Kidney epithelial cell (primary cell): ENCODE results near the gene RTP2. TPM values are rescaled to one million over a fixed set of nuclear protein-coding genes. Genes with fewer than 3 reads are reported as not detected.

Experiments
- DNase-seq: peaks from one replicate; pipeline ENCODE4 v3.0.0-alpha.2; 2010; ENCODE audit warnings: low read depth
- H3K27me3 ChIP-seq: 2 replicates; pipeline ENCODE4 v1.6.0; 2011; ENCODE audit warnings: low read length; ENCODE audit not compliant: control insufficient read depth, insufficient read depth
- H3K36me3 ChIP-seq: 2 replicates; pipeline ENCODE4 v1.5.1; 2011; ENCODE audit warnings: low read length; ENCODE audit not compliant: control insufficient read depth, insufficient read depth
- H3K4me3 ChIP-seq: 2 replicates; pipeline ENCODE4 v1.5.1; 2011; ENCODE audit warnings: low read depth, mild to moderate bottlenecking, control low read depth, low read length
- CTCF ChIP-seq: IDR thresholded peaks from 2 replicates; pipeline ENCODE4 v1.5.1; 2011; ENCODE audit warnings: mild to moderate bottlenecking, moderate library complexity, low read length, control low read depth, inconsistent platforms; ENCODE audit not compliant: insufficient read depth, poor library complexity, severe bottlenecking
- total RNA-seq: library from RNA; depleted of rRNA; stranded (reverse); fragments of >200 nt; gene quantifications from 2 replicates; pipeline ENCODE4 v1.2.3, GENCODE V29; 2015

RTP2 gene
- total RNA-seq, 1 donor from 2014 or later = not detected

- no peak for TF ChIP-seq CTCF
- Histone ChIP-seq H3K36me3 (no peaks in the 10 kb centered on the region), H3K27me3 (peaks cover 3% of the 10 kb centered on the region), H3K4me3 (no peak overlapping the region)
- DNase-seq = no peak
These were observed 36.5 kb downstream of the RTP2 start for GRCh38 chr3:187665764-187666402.

- TF ChIP-seq CTCF = no peak
- Histone ChIP-seq H3K4me3 (no peak overlapping the region), H3K27me3 (peaks cover under 1% of the 10 kb centered on the region), H3K36me3 (no peaks in the 10 kb centered on the region)
- no peak for DNase-seq
These were observed 37.3 kb downstream of the RTP2 start for GRCh38 chr3:187665010-187665409.

DNA sequence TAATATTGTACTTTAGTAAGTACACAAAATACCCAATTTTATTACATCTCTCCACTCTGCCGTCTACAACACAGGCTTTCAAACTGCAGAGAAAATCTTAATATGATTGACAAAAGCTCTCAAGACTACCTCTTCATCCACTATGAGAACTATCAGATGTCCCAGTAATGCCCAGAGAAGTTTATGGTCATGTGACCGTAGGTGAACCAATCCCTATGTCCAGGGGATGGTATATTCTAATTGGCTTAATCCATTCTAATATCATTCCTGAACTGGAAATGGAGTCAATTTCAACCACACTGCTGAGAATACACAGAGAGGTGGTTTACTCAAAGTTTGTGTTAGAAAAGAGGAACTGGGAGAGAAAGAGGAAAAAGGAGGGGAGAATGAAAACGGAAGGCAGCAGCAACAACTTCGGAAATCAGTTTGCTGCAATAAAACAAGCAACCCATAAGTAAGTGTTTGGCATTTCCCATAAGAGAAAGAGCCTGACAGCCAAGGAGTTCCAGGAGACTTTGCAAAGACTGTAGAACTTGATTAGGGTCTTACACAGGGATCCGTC, 39.4 kb downstream of the RTP2 start:
- TF ChIP-seq CTCF = no peak
- Histone ChIP-seq H3K36me3 (no peaks in the 10 kb centered on the region), H3K27me3 (no peaks in the 10 kb centered on the region), H3K4me3 (no peak overlapping the region)
- no peak for DNase-seq

DNA sequence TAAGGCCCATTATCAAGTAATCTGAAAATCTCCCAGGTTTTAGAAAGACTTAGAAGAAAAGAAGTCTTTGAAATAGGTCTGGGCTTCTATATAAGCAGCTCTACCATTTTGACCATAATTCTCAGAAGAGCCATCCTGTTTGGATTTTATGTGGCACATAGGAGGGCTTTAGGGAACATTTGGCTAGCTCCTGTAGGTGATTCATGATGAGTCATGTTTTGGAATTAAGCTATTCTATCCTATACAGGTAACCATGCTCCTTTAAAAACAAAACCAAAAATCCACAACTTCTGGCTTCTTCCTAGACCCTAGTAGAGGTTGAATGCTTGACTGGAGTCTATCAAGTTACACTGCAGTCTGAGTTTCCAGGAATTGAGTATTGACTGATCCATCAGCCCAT, 41.1 kb downstream of the RTP2 start:
- TF ChIP-seq CTCF = no peak
- Histone ChIP-seq H3K4me3 (no peak overlapping the region), H3K27me3 (no peaks in the 10 kb centered on the region), H3K36me3 (no peaks in the 10 kb centered on the region)
- no peak for DNase-seq

DNA sequence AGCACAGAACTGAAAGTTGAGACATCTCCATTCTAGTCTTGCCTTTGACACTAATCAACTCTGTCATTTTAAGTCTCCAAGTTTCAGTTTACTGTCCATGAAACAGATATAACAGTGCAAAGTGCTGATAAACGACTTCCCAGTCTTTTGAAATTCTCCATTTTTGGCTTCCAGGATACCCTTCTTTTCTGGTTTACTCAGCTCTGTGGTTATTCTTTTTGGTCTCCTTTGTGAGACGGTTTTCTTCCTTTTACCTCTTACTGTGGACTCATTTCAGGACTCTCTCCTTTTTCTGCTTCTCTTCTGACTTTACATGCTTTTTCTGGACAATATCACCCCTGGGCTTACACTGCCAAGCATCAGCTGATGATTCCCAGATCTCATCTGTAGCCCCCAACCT, 51.1 kb downstream of the RTP2 start:
- H3K4me3 ChIP-seq = no peak overlapping the region
- TF ChIP-seq CTCF = no peak

More for the DNA sequence above, 51.1 kb downstream of the RTP2 start:
- Histone ChIP-seq H3K36me3 (no peaks in the 10 kb centered on the region), H3K27me3 (peaks cover 5% of the 10 kb centered on the region)
- DNase-seq = no peak

Other genes starting within 250 kb of the RTP2 start
- gene SST, start 32.2 kb downstream of the RTP2 start, total RNA-seq = not detected in 2 replicates
- gene BCL6, start 42.9 kb upstream of the RTP2 start, total RNA-seq = 5.8 and 8.9 TPM in 2 replicates